ENCODE measurements around the gene CACNA1E.

DNA sequence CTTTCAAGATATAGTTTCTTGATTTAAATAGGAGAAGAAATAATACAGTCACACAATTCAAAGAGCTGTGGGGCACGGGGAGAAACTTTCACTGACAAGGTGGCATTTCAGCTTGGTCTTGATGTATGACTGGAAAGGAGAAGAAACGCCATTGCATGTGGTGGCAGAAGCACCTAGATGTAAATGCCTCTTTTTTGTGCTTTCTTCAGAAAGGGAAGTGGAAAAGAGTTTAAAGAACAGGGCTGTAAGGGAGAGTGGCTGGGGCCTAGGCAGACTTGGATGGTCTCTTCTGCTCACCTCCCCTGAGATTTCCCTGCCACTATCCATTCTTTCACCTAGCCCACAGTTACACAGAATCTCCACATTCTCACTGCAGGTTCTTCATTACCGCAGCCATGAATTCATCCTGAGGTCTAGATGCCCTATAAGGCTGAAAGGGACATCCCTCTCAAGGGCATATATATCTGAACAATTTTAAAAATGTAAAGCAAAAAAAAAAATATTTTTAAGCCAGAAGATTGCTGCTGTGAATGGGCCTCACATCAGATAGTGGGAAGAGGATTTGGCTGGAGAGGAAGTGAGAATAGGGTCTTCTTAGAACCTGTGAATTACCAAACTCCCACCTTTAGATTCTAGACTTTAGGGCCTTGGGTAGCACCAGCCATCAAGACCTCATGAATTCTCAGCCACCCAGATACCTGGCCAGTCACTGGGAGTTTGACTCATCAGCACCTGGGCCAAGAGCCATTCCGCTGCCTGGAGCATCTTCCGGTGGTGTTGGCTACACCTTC is 23.4 kb downstream of the CACNA1E start:
- TF ChIP-seq, protein P1, sequence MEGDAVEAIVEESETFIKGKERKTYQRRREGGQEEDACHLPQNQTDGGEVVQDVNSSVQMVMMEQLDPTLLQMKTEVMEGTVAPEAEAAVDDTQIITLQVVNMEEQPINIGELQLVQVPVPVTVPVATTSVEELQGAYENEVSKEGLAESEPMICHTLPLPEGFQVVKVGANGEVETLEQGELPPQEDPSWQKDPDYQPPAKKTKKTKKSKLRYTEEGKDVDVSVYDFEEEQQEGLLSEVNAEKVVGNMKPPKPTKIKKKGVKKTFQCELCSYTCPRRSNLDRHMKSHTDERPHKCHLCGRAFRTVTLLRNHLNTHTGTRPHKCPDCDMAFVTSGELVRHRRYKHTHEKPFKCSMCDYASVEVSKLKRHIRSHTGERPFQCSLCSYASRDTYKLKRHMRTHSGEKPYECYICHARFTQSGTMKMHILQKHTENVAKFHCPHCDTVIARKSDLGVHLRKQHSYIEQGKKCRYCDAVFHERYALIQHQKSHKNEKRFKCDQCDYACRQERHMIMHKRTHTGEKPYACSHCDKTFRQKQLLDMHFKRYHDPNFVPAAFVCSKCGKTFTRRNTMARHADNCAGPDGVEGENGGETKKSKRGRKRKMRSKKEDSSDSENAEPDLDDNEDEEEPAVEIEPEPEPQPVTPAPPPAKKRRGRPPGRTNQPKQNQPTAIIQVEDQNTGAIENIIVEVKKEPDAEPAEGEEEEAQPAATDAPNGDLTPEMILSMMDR (conservative IDR thresholded peaks at IDR 0.05; ENCODE audit: low read depth in 2 of 2) = no peak
- TF ChIP-seq, protein P2, sequence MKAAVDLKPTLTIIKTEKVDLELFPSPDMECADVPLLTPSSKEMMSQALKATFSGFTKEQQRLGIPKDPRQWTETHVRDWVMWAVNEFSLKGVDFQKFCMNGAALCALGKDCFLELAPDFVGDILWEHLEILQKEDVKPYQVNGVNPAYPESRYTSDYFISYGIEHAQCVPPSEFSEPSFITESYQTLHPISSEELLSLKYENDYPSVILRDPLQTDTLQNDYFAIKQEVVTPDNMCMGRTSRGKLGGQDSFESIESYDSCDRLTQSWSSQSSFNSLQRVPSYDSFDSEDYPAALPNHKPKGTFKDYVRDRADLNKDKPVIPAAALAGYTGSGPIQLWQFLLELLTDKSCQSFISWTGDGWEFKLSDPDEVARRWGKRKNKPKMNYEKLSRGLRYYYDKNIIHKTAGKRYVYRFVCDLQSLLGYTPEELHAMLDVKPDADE (IDR thresholded peaks at IDR 0.05) = no peak
- TF ChIP-seq CREB1 (CRISPR knock-in tag; IDR thresholded peaks at IDR 0.05; ENCODE audit: low read depth) (no peak), EZH2phosphoT487 (IDR thresholded peaks at IDR 0.05; ENCODE audit: unreplicated experiment) (no peak), POLR2AphosphoS5 (IDR thresholded peaks at IDR 0.05; ENCODE audit: low read depth) (no peak), EZH2 (IDR thresholded peaks at IDR 0.05; ENCODE audit: low read depth, unreplicated experiment) (no peak), NANOG (IDR thresholded peaks at IDR 0.05; ENCODE audit: borderline replicate concordance) (no peak), STAT1 (IDR thresholded peaks at IDR 0.05; ENCODE audit: unreplicated experiment) (no peak), JUNB (IDR thresholded peaks at IDR 0.05; ENCODE audit: unreplicated experiment) (no peak)
- TF ChIP-seq, protein P3, sequence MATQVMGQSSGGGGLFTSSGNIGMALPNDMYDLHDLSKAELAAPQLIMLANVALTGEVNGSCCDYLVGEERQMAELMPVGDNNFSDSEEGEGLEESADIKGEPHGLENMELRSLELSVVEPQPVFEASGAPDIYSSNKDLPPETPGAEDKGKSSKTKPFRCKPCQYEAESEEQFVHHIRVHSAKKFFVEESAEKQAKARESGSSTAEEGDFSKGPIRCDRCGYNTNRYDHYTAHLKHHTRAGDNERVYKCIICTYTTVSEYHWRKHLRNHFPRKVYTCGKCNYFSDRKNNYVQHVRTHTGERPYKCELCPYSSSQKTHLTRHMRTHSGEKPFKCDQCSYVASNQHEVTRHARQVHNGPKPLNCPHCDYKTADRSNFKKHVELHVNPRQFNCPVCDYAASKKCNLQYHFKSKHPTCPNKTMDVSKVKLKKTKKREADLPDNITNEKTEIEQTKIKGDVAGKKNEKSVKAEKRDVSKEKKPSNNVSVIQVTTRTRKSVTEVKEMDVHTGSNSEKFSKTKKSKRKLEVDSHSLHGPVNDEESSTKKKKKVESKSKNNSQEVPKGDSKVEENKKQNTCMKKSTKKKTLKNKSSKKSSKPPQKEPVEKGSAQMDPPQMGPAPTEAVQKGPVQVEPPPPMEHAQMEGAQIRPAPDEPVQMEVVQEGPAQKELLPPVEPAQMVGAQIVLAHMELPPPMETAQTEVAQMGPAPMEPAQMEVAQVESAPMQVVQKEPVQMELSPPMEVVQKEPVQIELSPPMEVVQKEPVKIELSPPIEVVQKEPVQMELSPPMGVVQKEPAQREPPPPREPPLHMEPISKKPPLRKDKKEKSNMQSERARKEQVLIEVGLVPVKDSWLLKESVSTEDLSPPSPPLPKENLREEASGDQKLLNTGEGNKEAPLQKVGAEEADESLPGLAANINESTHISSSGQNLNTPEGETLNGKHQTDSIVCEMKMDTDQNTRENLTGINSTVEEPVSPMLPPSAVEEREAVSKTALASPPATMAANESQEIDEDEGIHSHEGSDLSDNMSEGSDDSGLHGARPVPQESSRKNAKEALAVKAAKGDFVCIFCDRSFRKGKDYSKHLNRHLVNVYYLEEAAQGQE (IDR thresholded peaks at IDR 0.05; ENCODE audit: unreplicated experiment) = no peak
- TF ChIP-seq, protein P4, sequence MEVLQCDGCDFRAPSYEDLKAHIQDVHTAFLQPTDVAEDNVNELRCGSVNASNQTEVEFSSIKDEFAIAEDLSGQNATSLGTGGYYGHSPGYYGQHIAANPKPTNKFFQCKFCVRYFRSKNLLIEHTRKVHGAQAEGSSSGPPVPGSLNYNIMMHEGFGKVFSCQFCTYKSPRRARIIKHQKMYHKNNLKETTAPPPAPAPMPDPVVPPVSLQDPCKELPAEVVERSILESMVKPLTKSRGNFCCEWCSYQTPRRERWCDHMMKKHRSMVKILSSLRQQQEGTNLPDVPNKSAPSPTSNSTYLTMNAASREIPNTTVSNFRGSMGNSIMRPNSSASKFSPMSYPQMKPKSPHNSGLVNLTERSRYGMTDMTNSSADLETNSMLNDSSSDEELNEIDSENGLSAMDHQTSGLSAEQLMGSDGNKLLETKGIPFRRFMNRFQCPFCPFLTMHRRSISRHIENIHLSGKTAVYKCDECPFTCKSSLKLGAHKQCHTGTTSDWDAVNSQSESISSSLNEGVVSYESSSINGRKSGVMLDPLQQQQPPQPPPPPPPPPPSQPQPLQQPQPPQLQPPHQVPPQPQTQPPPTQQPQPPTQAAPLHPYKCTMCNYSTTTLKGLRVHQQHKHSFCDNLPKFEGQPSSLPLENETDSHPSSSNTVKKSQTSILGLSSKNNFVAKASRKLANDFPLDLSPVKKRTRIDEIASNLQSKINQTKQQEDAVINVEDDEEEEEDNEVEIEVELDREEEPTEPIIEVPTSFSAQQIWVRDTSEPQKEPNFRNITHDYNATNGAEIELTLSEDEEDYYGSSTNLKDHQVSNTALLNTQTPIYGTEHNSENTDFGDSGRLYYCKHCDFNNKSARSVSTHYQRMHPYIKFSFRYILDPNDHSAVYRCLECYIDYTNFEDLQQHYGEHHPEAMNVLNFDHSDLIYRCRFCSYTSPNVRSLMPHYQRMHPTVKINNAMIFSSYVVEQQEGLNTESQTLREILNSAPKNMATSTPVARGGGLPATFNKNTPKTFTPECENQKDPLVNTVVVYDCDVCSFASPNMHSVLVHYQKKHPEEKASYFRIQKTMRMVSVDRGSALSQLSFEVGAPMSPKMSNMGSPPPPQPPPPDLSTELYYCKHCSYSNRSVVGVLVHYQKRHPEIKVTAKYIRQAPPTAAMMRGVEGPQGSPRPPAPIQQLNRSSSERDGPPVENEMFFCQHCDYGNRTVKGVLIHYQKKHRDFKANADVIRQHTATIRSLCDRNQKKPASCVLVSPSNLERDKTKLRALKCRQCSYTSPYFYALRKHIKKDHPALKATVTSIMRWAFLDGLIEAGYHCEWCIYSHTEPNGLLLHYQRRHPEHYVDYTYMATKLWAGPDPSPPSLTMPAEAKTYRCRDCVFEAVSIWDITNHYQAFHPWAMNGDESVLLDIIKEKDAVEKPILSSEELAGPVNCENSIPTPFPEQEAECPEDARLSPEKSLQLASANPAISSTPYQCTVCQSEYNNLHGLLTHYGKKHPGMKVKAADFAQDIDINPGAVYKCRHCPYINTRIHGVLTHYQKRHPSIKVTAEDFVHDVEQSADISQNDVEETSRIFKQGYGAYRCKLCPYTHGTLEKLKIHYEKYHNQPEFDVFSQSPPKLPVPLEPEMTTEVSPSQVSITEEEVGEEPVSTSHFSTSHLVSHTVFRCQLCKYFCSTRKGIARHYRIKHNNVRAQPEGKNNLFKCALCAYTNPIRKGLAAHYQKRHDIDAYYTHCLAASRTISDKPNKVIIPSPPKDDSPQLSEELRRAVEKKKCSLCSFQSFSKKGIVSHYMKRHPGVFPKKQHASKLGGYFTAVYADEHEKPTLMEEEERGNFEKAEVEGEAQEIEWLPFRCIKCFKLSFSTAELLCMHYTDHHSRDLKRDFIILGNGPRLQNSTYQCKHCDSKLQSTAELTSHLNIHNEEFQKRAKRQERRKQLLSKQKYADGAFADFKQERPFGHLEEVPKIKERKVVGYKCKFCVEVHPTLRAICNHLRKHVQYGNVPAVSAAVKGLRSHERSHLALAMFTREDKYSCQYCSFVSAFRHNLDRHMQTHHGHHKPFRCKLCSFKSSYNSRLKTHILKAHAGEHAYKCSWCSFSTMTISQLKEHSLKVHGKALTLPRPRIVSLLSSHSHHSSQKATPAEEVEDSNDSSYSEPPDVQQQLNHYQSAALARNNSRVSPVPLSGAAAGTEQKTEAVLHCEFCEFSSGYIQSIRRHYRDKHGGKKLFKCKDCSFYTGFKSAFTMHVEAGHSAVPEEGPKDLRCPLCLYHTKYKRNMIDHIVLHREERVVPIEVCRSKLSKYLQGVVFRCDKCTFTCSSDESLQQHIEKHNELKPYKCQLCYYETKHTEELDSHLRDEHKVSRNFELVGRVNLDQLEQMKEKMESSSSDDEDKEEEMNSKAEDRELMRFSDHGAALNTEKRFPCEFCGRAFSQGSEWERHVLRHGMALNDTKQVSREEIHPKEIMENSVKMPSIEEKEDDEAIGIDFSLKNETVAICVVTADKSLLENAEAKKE (CRISPR knock-in tag; IDR thresholded peaks at IDR 0.05) = no peak
